ENCODE results near the gene UNC13A. TPM values are rescaled to one million over a fixed set of nuclear protein-coding genes. Genes with fewer than 3 reads are reported as not detected.

Gene UNC13A
- total RNA-seq, 1 donor, result under 0.01 TPM

- TF ChIP-seq CTCF (IDR thresholded peaks at IDR 0.05; ENCODE audit: insufficient read depth, low read depth, low read length), result no peak
- DNase-seq (ENCODE audit: low read depth), result peak; percentile 54
- no peak overlapping the region for H3K4me3 ChIP-seq (ENCODE audit: low read depth, low read length)
These were observed 122.5 kb downstream of the UNC13A start for GRCh38 chr19:17565611-17566010.

- TF ChIP-seq CTCF (IDR thresholded peaks at IDR 0.05; ENCODE audit: insufficient read depth, low read depth, low read length), result no peak
- DNase-seq (ENCODE audit: low read depth), result no peak
- H3K4me3 ChIP-seq (ENCODE audit: low read depth, low read length), result no peak overlapping the region
These were observed 123.4 kb downstream of the UNC13A start for GRCh38 chr19:17564781-17565180.

DNA sequence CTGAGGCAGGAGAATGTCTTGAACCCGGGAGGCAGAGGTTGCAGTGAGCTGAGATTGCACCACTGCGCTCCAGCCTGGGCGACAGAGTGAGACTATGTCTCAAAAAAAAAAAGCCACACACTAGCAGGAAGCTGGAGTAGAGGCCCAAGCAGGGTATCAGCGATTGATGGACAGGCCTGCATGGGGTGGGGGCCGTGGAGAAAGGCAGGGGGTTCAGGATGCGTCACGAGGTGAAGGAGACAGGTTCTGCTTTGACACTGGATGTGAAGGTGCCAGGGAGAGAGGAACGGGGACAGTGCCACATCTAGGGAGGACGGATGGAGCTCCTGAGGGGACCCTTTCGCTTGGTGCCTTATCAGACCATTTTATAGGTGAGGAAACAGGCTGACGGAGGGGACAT lies 125.6 kb downstream of the UNC13A start:
- H3K4me3 ChIP-seq (ENCODE audit: low read depth, low read length), result no peak overlapping the region
- no peak for TF ChIP-seq CTCF (IDR thresholded peaks at IDR 0.05; ENCODE audit: insufficient read depth, low read depth, low read length)
- no peak for DNase-seq (ENCODE audit: low read depth)

DNA sequence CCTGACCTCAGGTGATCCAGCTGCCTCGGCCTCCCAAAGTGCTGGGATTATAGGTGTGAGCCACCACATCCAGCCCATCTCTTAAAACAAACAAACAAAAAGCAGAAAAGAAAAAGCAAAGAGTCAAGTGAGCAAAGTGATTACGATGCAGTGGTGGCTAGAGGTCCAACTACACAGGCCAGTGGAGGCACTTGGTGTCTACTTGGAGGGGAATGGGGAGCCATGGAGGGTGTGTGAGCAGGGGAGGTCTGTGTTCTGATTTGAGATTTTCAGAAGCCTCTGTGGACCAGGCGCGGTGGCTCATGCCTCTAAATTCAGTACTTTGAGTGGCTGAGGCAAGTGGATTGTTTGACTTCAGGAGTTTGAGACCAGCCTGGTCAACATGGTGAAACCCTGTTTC lies 126.1 kb downstream of the UNC13A start:
- DNase-seq (ENCODE audit: low read depth), result no peak
- no peak for TF ChIP-seq CTCF (IDR thresholded peaks at IDR 0.05; ENCODE audit: insufficient read depth, low read depth, low read length)
- no peak overlapping the region for H3K4me3 ChIP-seq (ENCODE audit: low read depth, low read length)

DNA sequence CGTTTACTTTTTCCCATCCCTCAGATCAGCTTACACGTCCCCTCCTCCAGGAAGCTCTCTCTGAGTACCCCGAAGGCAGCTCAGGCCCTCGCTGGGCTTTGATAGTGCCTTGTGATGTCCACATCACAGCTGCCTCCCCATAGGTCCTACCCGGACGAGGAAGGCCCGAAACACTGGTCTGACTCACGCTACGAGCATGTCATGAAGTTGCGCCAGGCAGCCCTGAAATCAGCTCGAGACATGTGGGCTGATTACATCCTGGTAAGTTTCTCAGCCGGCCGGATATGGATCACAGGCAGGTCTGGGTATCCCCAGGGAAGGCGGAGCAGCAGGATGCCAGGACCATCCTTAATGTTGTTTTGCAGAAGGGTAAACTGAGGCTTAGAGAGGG lies 128.0 kb downstream of the UNC13A start:
- no peak overlapping the region for H3K4me3 ChIP-seq (ENCODE audit: low read depth, low read length)
- no peak for TF ChIP-seq CTCF (IDR thresholded peaks at IDR 0.05; ENCODE audit: insufficient read depth, low read depth, low read length)
- DNase-seq (ENCODE audit: low read depth), result peak; percentile 98

- no peak overlapping the region for H3K4me3 ChIP-seq (ENCODE audit: low read depth, low read length)
- DNase-seq (ENCODE audit: low read depth), result peak; percentile 25
These were observed 130.7 kb downstream of the UNC13A start for GRCh38 chr19:17557466-17557865.

More at GRCh38 chr19:17557466-17557865, 130.7 kb downstream of the UNC13A start:
- no peak for TF ChIP-seq CTCF (IDR thresholded peaks at IDR 0.05; ENCODE audit: insufficient read depth, low read depth, low read length)
